SW480 (cell line): ENCODE data around the gene GOLGA8A.
"Not testable (repeated sequence)": the region's sequence is repeated elsewhere in the genome, so short reads cannot be mapped to it uniquely, and the experiment has no call there.

Experiments
- DNase-seq: peaks from one replicate; pipeline ENCODE4 v3.0.0-alpha.2; 2016; ENCODE audit warnings: low spot score

Gene GOLGA8A

DNA sequence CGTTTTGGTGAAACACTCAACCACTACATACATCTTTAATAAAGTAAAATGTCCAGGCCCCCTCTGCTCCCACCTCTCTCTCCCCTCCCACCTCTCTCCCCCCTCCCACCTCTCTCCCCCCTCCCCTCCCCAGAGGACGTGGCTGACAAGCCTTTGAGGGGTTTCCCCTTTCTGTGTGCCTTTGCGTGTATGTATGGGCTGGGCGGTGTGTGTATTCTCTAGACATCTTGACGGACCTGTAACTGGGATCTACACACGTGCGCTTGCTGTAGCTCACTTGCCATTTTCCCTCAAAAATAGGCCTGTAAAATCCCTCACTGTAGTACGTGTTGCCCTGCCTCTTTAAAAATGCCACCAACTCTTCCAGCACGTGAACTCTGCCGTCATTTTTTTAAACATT, 28.6 kb downstream of the GOLGA8A start:
- DNase-seq: not testable (repeated sequence)

DNA sequence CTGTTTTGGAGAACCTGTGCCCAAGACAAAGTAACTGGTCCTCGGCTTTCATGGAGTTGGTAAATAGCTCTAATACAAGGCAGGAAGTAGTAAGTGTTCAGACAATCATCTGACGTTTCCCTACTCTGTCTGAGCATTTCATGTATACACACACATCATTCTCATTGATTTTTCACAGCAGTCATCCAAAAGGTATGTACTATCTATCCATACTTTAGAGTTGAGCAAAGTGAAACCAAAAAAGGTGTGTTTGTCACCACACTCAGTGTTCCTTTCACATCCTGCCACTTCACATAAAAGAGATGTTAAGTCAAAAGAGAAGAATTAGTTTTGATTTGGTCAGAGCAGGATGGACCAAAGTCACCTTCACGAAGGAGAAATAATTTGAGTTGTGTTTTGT, 33.7 kb downstream of the GOLGA8A start:
- DNase-seq: not testable (repeated sequence)

DNA sequence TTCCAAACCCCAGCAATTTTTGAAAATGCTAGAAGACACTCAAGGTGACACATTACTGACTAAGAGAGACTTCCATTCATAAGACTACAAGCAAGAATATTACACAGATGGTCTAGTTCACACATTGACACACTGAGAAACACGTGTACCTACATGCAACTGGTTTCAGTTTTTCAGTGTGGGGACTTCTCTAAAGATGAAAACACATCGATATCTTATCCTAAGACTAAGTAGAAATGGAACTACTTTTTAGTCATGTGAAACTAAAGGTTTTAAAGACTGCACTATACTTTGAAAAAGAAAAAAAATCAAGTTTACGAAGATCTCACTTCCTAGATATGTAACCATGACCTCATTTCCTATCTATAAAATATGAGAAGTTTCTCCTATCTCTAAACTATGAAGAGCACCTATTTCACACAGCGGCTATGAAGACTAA, 34.4 kb downstream of the GOLGA8A start:
- DNase-seq: not testable (repeated sequence)

DNA sequence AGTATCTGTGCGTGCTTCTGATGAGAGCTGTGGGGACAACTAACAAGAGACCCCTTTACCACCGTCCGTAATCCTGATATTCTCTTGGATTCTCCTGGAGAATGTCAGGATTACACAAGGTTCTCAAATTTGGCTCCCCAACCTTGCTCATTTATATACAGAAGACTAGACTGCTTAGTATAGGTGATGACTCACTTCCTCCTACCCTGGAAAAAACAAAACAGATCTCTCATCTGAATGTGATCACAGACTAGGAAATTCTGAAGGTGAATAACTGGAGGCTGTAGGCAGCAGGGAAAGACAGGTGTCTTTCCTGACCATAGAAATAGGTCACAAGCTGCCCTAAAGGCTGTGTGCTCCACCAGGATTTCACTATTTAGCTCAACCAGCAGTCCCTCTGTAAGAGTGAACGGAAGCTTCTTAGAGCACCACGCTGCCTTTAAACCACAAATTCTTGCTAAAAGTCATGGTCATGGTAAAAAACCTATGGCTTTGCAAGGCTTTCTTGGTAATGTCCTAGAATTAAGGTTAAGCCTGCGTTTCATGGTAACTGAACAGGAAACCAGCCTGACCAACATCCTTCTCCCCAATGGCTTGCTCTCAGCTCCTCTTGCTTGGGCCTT, 39.9 kb downstream of the GOLGA8A start:
- not testable (repeated sequence) for DNase-seq

DNA sequence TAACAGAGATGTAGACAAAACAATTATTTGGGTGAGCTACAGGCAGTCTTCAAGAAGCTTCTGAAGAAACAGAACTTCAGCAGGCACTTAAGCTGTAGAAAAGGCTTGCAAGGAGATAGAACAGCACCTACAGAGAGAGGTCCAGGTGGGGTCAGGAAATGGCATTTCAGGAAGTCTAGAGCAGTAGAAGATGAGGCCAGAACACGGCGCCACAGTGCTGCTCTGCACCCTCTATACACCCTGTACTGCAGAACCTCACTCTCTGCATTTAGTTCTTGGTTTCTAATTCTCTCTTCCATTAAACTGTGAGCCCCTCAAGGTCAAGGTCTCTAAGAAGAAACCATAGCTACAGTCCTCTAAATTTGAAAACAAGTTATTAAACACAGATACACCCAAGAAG, 44.6 kb downstream of the GOLGA8A start:
- not testable (repeated sequence) for DNase-seq

DNA sequence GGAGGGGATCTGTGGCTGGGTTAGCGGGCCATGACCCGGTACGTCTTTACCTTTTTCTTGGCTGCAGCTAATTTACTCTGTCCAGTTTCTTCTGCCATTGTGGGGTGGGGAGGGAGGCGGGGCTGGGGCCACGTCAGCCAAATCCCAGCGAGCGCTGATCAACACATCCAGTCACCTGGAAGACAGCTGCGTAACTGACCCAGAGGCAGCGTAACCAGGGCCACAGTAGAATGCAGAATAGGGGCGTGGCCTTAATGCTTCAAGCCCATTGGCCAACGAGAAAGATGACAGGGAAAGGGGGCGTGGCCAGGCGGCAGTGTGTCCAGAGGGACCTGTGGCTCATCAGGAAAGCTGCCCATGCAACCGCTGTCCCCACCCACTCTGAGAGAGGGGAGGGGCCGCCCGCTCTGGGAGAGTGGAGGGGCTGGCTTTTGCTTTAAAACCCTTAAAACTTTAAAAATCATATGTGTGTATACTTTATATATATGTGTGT, 48.0 kb downstream of the GOLGA8A start:
- DNase-seq: not testable (repeated sequence)
